ENCODE data around the gene SULF2.
A peak's percentile ranks its signal among the peaks of the same experiment; 100 is the strongest.

Gene SULF2

DNA sequence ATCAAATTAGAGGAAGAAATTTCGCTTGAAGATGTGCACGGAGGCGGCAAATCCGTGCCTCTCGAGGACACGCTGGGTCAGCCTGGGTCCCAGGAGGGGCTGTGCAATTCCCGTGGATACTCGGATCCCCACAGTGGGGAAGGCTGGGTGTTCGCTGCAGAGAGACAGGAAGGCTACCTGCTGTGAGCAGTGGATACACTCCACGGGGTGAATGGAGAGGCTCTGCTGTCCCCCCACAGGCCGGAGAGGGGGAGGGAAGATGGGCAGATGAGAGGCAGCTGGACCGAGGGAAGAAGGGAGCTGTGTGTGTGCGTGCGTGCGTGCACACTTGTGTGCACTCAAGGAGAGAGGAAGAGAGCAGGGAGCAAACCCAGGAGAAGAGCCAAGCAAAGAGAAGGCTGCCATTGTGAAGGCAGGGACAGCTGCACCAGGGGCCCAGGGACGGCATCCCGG lies 57.3 kb downstream of the SULF2 start:
- ChIA-PET CTCF (no interaction called here), POLR2A (no interaction called here)
- no peak for DNase-seq (ENCODE audit: extremely low spot score)
- TF ChIP-seq FOXA1 (IDR thresholded peaks at IDR 0.05) (no peak), BHLHE40 (IDR thresholded peaks at IDR 0.05; ENCODE audit: borderline replicate concordance) (no peak), ARNT (IDR thresholded peaks at IDR 0.05) (no peak), ELF4 (IDR thresholded peaks at IDR 0.05) (no peak), HDGF (IDR thresholded peaks at IDR 0.05; ENCODE audit: borderline replicate concordance) (no peak)

DNA sequence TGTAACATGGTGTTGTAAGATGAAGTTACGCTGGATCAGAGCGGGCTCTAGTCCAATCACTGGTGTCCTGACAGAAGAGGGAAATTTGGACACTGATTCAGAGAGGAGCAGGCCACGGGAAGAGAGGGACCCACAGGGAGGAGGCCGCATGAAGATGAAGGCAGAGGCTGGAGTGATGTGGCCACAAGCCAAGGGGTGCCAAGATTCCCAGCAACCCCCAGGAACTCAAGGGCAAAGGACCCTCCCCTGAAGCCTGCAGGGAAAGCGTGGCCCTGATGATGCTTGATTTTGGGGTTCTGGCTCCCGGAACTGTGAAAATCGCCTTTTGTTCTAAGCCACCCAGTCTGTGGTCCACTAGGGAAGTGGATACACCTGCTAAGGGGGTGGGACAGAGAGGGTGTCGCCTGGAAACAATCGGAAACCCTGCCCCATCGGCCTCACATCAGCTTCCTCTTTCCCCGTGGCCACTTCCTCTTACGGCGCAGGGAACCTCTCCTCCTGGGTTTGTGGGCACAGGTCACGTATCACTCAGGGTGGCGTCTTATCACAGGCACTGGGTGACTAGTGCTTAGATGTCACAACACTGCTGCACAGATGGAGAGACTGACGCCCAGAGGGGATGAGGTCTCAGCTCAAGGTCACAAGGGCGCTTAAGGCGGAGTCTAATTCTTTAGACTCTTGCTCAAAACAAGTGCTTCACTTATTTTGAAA lies 58.0 kb downstream of the SULF2 start:
- no peak for DNase-seq (ENCODE audit: extremely low spot score)
- ChIA-PET POLR2A (no interaction called here), CTCF (no interaction called here)
- TF ChIP-seq SP1 (IDR thresholded peaks at IDR 0.05) (no peak), L3MBTL2 (conservative IDR thresholded peaks at IDR 0.05) (no peak), FOXM1 (IDR thresholded peaks at IDR 0.05; ENCODE audit: borderline replicate concordance) (no peak), ARNT (IDR thresholded peaks at IDR 0.05) (no peak), FOXA1 (IDR thresholded peaks at IDR 0.05) (no peak), ZNF384 (IDR thresholded peaks at IDR 0.05) (no peak), HDGF (IDR thresholded peaks at IDR 0.05; ENCODE audit: borderline replicate concordance) (no peak), TARDBP (IDR thresholded peaks at IDR 0.05) (no peak), SUZ12 (IDR thresholded peaks at IDR 0.05) (no peak)
- TF ChIP-seq, protein P1, sequence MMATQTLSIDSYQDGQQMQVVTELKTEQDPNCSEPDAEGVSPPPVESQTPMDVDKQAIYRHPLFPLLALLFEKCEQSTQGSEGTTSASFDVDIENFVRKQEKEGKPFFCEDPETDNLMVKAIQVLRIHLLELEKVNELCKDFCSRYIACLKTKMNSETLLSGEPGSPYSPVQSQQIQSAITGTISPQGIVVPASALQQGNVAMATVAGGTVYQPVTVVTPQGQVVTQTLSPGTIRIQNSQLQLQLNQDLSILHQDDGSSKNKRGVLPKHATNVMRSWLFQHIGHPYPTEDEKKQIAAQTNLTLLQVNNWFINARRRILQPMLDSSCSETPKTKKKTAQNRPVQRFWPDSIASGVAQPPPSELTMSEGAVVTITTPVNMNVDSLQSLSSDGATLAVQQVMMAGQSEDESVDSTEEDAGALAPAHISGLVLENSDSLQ (IDR thresholded peaks at IDR 0.05) = no peak

DNA sequence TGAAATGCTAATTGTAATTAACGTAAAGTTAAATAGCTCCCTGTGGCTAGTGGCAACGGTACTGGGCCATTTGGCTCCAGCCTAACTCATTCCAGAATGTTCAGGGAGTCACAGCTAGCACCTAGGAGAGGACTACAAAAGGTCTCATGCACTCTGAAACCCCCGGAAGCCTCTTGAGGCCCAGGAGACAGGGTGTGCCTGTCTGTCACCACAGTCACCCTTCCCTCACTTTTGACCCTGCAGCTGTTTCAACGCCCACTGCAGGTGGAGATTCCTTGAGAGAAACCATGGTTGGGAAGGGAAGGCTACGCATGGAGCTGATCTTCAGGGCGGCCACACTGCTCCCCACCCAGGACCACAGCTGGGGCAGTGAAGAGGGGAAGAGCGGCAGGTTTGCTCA lies 58.6 kb downstream of the SULF2 start:
- no peak for DNase-seq (ENCODE audit: extremely low spot score)
- ChIA-PET CTCF (no interaction called here), POLR2A (no interaction called here)
- TF ChIP-seq FOXA1 (IDR thresholded peaks at IDR 0.05) (no peak), L3MBTL2 (conservative IDR thresholded peaks at IDR 0.05) (no peak), TARDBP (IDR thresholded peaks at IDR 0.05) (no peak), SUZ12 (IDR thresholded peaks at IDR 0.05) (no peak), CTBP1 (IDR thresholded peaks at IDR 0.05; ENCODE audit: borderline replicate concordance) (no peak), ZNF384 (IDR thresholded peaks at IDR 0.05) (no peak), ARNT (IDR thresholded peaks at IDR 0.05) (no peak), SP1 (IDR thresholded peaks at IDR 0.05) (no peak), FOXM1 (IDR thresholded peaks at IDR 0.05; ENCODE audit: borderline replicate concordance) (no peak), BHLHE40 (IDR thresholded peaks at IDR 0.05; ENCODE audit: borderline replicate concordance) (no peak), FOXK2 (IDR thresholded peaks at IDR 0.05) (no peak), LEF1 (IDR thresholded peaks at IDR 0.05; ENCODE audit: borderline replicate concordance) (no peak), HDGF (IDR thresholded peaks at IDR 0.05; ENCODE audit: borderline replicate concordance) (no peak), ELF4 (IDR thresholded peaks at IDR 0.05) (no peak), NFRKB (IDR thresholded peaks at IDR 0.05) (no peak)
- TF ChIP-seq, protein P1 (IDR thresholded peaks at IDR 0.05) = no peak

DNA sequence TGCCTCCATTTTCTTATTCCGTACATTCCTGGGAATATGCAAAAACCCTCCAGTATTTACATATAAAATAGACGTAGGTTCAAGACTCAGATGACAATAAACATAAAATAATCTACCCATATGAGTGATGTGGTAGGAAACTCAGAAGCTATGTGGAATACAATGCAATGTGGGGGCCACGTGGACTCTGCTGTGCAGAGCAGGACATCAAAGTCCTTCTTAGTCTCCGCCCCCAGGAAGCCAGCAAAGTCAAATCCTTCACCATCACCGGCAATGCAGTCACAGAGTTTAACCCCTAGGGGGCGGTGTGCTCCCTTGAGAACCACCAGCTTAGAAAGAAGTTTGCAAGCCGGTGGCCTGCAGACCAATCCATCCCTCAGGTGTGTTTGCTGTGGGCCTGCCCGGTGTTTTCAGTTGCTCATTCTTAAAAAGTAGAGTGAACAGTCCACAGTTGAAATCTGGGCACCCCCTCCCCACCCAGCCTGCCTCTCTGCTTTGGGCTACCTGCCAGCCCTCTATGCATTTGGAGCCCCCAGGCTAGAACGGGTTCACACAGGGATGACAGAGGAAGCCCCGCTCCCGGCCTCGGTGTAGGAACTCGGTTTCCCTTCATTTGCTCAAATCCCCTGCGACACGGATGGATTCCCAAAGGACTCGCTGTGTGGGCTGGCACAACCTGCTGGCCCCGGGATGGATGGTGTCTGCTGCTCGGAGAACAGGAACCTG lies 59.9 kb downstream of the SULF2 start:
- DNase-seq (ENCODE audit: extremely low spot score) = peak; percentile 84
- TF ChIP-seq L3MBTL2 (conservative IDR thresholded peaks at IDR 0.05) (no peak), ZNF384 (IDR thresholded peaks at IDR 0.05) (no peak), SP1 (IDR thresholded peaks at IDR 0.05) (no peak), ELF4 (IDR thresholded peaks at IDR 0.05) (no peak), FOXK2 (IDR thresholded peaks at IDR 0.05) (no peak), BHLHE40 (IDR thresholded peaks at IDR 0.05; ENCODE audit: borderline replicate concordance) (no peak), NFRKB (IDR thresholded peaks at IDR 0.05) (no peak), HDGF (IDR thresholded peaks at IDR 0.05; ENCODE audit: borderline replicate concordance) (no peak), LEF1 (IDR thresholded peaks at IDR 0.05; ENCODE audit: borderline replicate concordance) (no peak), FOXA1 (IDR thresholded peaks at IDR 0.05) (no peak), CTBP1 (IDR thresholded peaks at IDR 0.05; ENCODE audit: borderline replicate concordance) (no peak), ARNT (IDR thresholded peaks at IDR 0.05) (no peak), FOXM1 (IDR thresholded peaks at IDR 0.05; ENCODE audit: borderline replicate concordance) (no peak), SUZ12 (IDR thresholded peaks at IDR 0.05) (no peak), TARDBP (IDR thresholded peaks at IDR 0.05) (no peak)
- TF ChIP-seq, protein P1 (IDR thresholded peaks at IDR 0.05) = no peak
- ChIA-PET POLR2A (interaction anchor here (1.1 kb wide), 1 partner anchor 20 kb away, joined by 3 read pairs; no protein-coding TSS in a partner anchor), CTCF (interaction anchor here (0.7 to 1.9 kb wide), 7 partner anchors 13 to 170 kb away, joined by 3 to 6 read pairs (median 3); no protein-coding TSS in a partner anchor)

DNA sequence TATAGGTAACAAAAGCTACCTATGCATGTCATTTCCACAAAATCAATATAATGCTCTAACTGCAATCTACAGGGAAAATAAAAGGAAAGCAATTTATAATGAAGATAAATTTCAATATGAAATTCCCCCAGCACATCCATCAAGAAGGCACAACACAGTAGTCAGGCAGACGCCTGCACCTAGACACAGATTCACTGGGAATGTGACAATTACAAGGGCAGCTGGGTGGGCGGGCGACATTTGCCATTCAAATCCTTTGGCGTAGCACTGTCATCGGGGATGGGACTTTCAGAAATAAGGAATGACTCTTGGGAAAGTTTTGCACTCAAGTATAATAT lies 60.4 kb downstream of the SULF2 start:
- ChIA-PET POLR2A (interaction anchor here (1.1 kb wide), 1 partner anchor 21 kb away, joined by 3 read pairs; no protein-coding TSS in a partner anchor), CTCF (interaction anchor here (0.7 to 1.9 kb wide), 5 partner anchors 12 to 170 kb away, joined by 3 to 6 read pairs (median 3); no protein-coding TSS in a partner anchor)
- no peak for DNase-seq (ENCODE audit: extremely low spot score)
- TF ChIP-seq L3MBTL2 (conservative IDR thresholded peaks at IDR 0.05) (no peak), HDGF (IDR thresholded peaks at IDR 0.05; ENCODE audit: borderline replicate concordance) (no peak), TARDBP (IDR thresholded peaks at IDR 0.05) (no peak), ELF4 (IDR thresholded peaks at IDR 0.05) (no peak), SP1 (IDR thresholded peaks at IDR 0.05) (no peak), FOXA1 (IDR thresholded peaks at IDR 0.05) (no peak), FOXM1 (IDR thresholded peaks at IDR 0.05; ENCODE audit: borderline replicate concordance) (no peak), ZNF384 (IDR thresholded peaks at IDR 0.05) (no peak), NFRKB (IDR thresholded peaks at IDR 0.05) (no peak), SUZ12 (IDR thresholded peaks at IDR 0.05) (no peak)
